Activated B cell treated with CpG ODN at 0.5 μM for 24 hours (primary cell): Measurements from ENCODE around the gene TICAM2. TPM values are rescaled to one million over a fixed set of nuclear protein-coding genes. Genes with fewer than 3 reads are reported as not detected.
A peak's percentile ranks its signal among the peaks of the same experiment; 100 is the strongest.

Experiments
- ATAC-seq: fragments of 200-7000 bp; cut with Tn5 transposase; one replicate; pipeline ENCODE4 v1.10.0; 2021; ENCODE audit warnings: low read depth, mild to moderate bottlenecking, moderate library complexity
- CTCF ChIA-PET: fragments of 350-600 bp; sonication (Branson Sonifier 250); formaldehyde crosslinking; loops from one replicate; lab custom pipeline; 2021; ENCODE audit warnings: antibody characterized with exemption; lab: Charles Lee
- POLR2A ChIA-PET: fragments of 350-600 bp; sonication (Branson Sonifier 250); formaldehyde crosslinking; loops from one replicate; lab custom pipeline; 2021; ENCODE audit warnings: antibody characterized with exemption; lab: Charles Lee
- DNase-seq: peaks from one replicate; pipeline ENCODE4 v3.0.0; 2022
- H3K27ac Mint-ChIP-seq: one replicate; pipeline ENCODE4 v1.8.0; 2020; ENCODE audit warnings: mixed read lengths
- H3K27me3 Mint-ChIP-seq: one replicate; pipeline ENCODE4 v1.8.0; 2021; ENCODE audit warnings: mixed read lengths
- H3K36me3 Mint-ChIP-seq: one replicate; pipeline ENCODE4 v1.8.0; 2021; ENCODE audit warnings: low read depth, mixed read lengths
- H3K4me1 Mint-ChIP-seq: one replicate; pipeline ENCODE4 v1.8.0; 2021; ENCODE audit warnings: mixed read lengths
- H3K4me3 Mint-ChIP-seq: one replicate; pipeline ENCODE4 v1.8.0; 2020; ENCODE audit warnings: mild to moderate bottlenecking, mixed read lengths
- H3K9me3 Mint-ChIP-seq: one replicate; pipeline ENCODE4 v1.8.0; 2020; ENCODE audit warnings: mixed read lengths
- CTCF ChIP-seq: fragments of 200-600 bp; IDR thresholded peaks from one replicate; pipeline ENCODE4 v1.8.0; 2022; ENCODE audit warnings: antibody characterized with exemption, mild to moderate bottlenecking
- intact Hi-C: fragments of 100-400 bp; cut with micrococcal nuclease; formaldehyde crosslinking; loops from one replicate; pipeline ENCODE4 v1.15.1; 2024
- total RNA-seq: library from RNA; stranded (reverse); gene quantifications from 2 replicates; pipeline ENCODE4 v1.2.3, GENCODE V29; 2022

TICAM2 gene
- total RNA-seq, 1 donor from 2014 or later: 12.4 TPM

DNA sequence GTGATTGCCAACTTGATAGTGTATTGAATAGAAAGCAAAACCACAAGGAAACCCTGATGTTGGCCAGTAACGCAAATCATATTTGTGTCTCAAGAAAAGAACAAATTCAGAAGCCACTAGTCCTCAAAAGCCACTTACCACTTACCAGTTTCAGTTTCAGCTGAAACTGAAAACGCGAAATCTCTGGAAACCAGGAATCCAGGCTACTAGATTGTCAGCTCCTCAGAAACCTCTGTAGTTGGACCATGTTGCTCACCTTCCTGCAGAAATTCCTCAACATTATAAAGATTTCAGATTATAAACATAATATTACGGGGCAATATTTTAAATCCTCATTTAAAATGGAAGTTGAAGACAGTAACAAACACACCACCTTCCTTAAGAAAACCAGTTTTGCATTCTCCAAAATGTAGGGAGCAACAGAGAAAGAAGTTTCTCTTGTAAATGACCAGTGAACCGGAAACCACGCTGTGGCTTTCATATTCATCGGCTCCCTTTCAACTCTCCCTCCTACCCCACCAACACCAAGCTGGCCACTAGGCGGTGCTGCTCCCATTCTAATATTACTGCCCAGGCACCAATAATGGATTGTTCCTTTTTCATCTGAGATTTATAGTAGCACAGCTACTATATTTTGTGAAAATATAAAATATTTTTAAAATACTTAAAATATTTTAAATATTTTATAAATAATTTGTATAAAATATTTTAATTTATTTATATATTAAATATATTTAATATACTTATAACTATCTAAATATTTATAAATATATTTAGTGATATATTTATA, 32.3 kb upstream of the TICAM2 start:
- Mint-ChIP-seq H3K4me1 (peaks cover 9% of the 10 kb centered on the region), H3K9me3 (no peaks in the 10 kb centered on the region), H3K27ac (no peak overlapping the region), H3K27me3 (peaks cover 4% of the 10 kb centered on the region), H3K4me3 (peak overlapping the region; percentile 41), H3K36me3 (no peaks in the 10 kb centered on the region)
- DNase-seq: peak; percentile 74
- ChIA-PET CTCF (interaction anchor here (0.5 to 2.7 kb wide), 17 partner anchors 53 to 442 kb away, joined by 3 to 23 read pairs (median 5); partner anchors contain the start of genes AP3S1, ARL14EPL and ATG12), POLR2A (interaction anchor here (0.7 to 1.1 kb wide), 2 partner anchors 372 to 434 kb away, joined by 3 to 11 read pairs; no protein-coding TSS in a partner anchor)
- peak; percentile 91 for ATAC-seq
- peak; percentile 76 for TF ChIP-seq CTCF
- intact Hi-C loops: loop anchor here (1.0 kb wide), 6 partner anchors 8 to 434 kb away; partner anchors contain the start of genes TICAM2 and TMED7

DNA sequence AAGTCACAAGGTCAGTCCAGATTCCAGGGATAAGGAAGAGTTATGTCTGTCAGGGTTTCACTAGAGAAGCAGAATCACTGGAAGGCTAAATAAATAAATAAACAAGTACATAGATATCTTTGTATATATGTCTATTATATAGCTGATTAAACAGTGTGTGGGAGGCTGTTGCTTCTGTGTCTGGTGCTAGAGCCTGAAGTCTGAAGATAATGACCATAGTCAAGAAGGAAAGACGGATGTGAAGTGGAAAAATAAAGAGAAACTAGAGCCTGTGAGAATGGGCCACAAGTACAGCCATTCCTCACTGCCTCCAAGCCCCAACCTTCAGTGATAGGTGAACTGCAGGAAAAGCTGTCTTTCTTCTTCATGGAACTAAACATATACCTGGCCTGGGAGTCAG, 27.6 kb upstream of the TICAM2 start:
- DNase-seq (no peak), ATAC-seq (no peak)
- ChIA-PET CTCF (no interaction called here), POLR2A (no interaction called here)
- Mint-ChIP-seq H3K4me3 (no peak overlapping the region), H3K36me3 (peaks cover 4% of the 10 kb centered on the region), H3K27ac (no peak overlapping the region), H3K27me3 (no peaks in the 10 kb centered on the region), H3K9me3 (no peaks in the 10 kb centered on the region), H3K4me1 (peaks cover 20% of the 10 kb centered on the region)
- no peak for TF ChIP-seq CTCF
- intact Hi-C loops: no loop called here

GRCh38 chr5:115627295-115627865, 25.1 kb upstream of the TICAM2 start:
- TF ChIP-seq CTCF: no peak
- POLR2A ChIA-PET: interaction anchor here (0.6 kb wide), 1 partner anchor 214 kb away, joined by 3 read pairs; the partner anchor contains the start of genes AP3S1 and ATG12
- no peak overlapping the region for H3K27ac Mint-ChIP-seq
- H3K9me3 Mint-ChIP-seq: no peaks in the 10 kb centered on the region
- CTCF ChIA-PET: interaction anchor here (1.3 kb wide), 1 partner anchor 213 kb away, joined by 4 read pairs; no protein-coding TSS in a partner anchor
- no peak for ATAC-seq
- intact Hi-C loops: loop anchor here (2.0 kb wide), 3 partner anchors 319 to 449 kb away; partner anchors contain the start of gene CCDC112
- DNase-seq: no peak
- H3K27me3 Mint-ChIP-seq: no peaks in the 10 kb centered on the region
- peak overlapping the region; percentile 11 for H3K4me3 Mint-ChIP-seq
- peaks cover 8% of the 10 kb centered on the region for H3K36me3 Mint-ChIP-seq
- H3K4me1 Mint-ChIP-seq: peaks cover 20% of the 10 kb centered on the region

DNA sequence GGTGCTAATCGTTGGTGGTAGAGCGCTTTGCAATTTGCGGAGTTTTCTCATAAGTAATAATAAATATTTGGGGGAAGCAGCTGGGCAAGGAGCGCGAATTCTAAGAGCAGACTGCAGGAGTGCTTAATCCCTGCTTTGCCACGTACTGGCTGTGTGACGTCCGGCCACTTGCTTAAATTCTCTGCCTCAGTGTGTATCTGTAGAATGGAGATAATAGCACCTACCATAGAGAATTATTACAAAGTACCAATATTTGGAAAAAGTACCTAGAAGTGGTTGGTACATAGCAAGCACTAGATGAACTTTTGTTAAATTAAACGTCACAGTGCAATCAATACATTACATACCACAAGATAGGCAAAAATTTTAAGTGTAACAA, 24.2 kb upstream of the TICAM2 start:
- DNase-seq: no peak
- peaks cover 13% of the 10 kb centered on the region for H3K36me3 Mint-ChIP-seq
- ChIA-PET CTCF (interaction anchor here (1.3 kb wide), 1 partner anchor 214 kb away, joined by 4 read pairs; no protein-coding TSS in a partner anchor), POLR2A (interaction anchor here (0.7 to 2.6 kb wide), 2 partner anchors 24 to 63 kb away, joined by 9 to 46 read pairs; partner anchors contain the start of gene TICAM2)
- no peaks in the 10 kb centered on the region for H3K27me3 Mint-ChIP-seq
- no peaks in the 10 kb centered on the region for H3K9me3 Mint-ChIP-seq
- ATAC-seq: no peak
- H3K4me3 Mint-ChIP-seq: no peak overlapping the region
- intact Hi-C loops: loop anchor here (1.0 to 2.0 kb wide), 9 partner anchors 8 to 459 kb away; partner anchors contain the start of genes AP3S1, ATG12, CCDC112 and COMMD10
- peaks cover 27% of the 10 kb centered on the region for H3K4me1 Mint-ChIP-seq
- H3K27ac Mint-ChIP-seq: peak overlapping the region; percentile 93
- no peak for TF ChIP-seq CTCF
